Activated naive CD4-positive, alpha-beta T cell treated with anti-CD3 and anti-CD28 coated beads for 36 hours (primary cell): ENCODE measurements around the gene UCN. TPM values are rescaled to one million over a fixed set of nuclear protein-coding genes. Genes with fewer than 3 reads are reported as not detected.
A peak's percentile ranks its signal among the peaks of the same experiment; 100 is the strongest.

Source experiments
- CTCF ChIA-PET: fragments of 350-600 bp; sonication (Branson Sonifier 250); formaldehyde crosslinking; loops from one replicate; lab custom pipeline; 2021; ENCODE audit warnings: antibody characterized with exemption; lab: Charles Lee
- DNase-seq: peaks from one replicate; pipeline ENCODE4 v3.0.0-alpha.2; 2020
- H3K27ac Mint-ChIP-seq: one replicate; pipeline ENCODE4 v1.8.0; 2021; ENCODE audit warnings: mild to moderate bottlenecking, mixed read lengths
- H3K27me3 Mint-ChIP-seq: one replicate; pipeline ENCODE4 v1.8.0; 2021; ENCODE audit warnings: low read depth, mixed read lengths
- H3K36me3 Mint-ChIP-seq: one replicate; pipeline ENCODE4 v1.8.0; 2021; ENCODE audit warnings: low read depth, mixed read lengths
- H3K4me1 Mint-ChIP-seq: one replicate; pipeline ENCODE4 v1.8.0; 2021; ENCODE audit warnings: low read depth, mixed read lengths
- H3K4me3 Mint-ChIP-seq: one replicate; pipeline ENCODE4 v1.8.0; 2021; ENCODE audit warnings: mild to moderate bottlenecking, moderate library complexity, mixed read lengths
- H3K9me3 Mint-ChIP-seq: one replicate; pipeline ENCODE4 v1.8.0; 2021; ENCODE audit warnings: mixed read lengths
- intact Hi-C: fragments of 100-400 bp; cut with micrococcal nuclease; formaldehyde crosslinking; loops from one replicate; pipeline ENCODE4 v1.15.1; 2023
- total RNA-seq, 2 experiments: library from RNA; stranded (reverse); gene quantifications; one replicate each; pipeline ENCODE4 v1.2.3, GENCODE V29; 2021

Gene UCN
- total RNA-seq, 2 experiments from 2014 or later: 0.45 to 0.89 TPM

DNA sequence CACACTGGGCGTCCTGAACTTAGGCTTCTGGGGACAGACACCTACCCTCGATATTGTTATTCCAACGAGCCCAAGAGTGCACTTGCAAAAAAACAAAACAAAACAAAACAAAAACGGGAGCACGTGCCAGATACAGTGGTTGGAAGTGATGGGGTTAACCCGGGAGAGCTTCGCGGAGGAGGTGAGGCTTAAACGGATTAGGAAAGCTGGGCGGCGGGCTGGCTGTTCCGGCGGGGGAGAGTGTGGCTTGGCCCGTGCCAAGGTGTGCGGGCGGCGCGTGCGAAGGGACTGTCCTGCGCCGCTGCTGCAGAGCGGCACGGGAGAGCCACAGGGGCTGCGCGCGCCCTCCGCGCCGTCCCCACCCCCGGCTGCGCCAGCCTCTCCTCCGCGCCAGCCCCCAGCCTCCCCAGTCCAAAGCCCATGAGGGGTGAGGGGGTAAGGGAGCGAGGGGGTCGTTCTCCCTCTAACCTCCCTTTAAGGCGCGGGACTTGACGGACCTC lies 43.9 kb downstream of the UCN start:
- peaks cover 45% of the 10 kb centered on the region for H3K27me3 Mint-ChIP-seq
- peak; percentile 39 for DNase-seq
- H3K4me1 Mint-ChIP-seq: peaks cover 26% of the 10 kb centered on the region
- no peaks in the 10 kb centered on the region for H3K36me3 Mint-ChIP-seq
- CTCF ChIA-PET: interaction anchor here (0.8 to 5.1 kb wide), 10 partner anchors 9 to 177 kb away, joined by 3 to 44 read pairs (median 4); partner anchors contain the start of gene KHK
- peak overlapping the region; percentile 77 for H3K4me3 Mint-ChIP-seq
- no peak overlapping the region for H3K27ac Mint-ChIP-seq
- H3K9me3 Mint-ChIP-seq: no peaks in the 10 kb centered on the region
- intact Hi-C loops: loop anchor here (5.0 kb wide), 2 partner anchors 38 to 167 kb away; no protein-coding TSS in a partner anchor

GRCh38 chr2:27263287-27264252 lies 44.7 kb downstream of the UCN start:
- H3K4me3 Mint-ChIP-seq: peak overlapping the region; percentile 77
- CTCF ChIA-PET: interaction anchor here (0.9 to 5.1 kb wide), 6 partner anchors 15 to 160 kb away, joined by 4 to 44 read pairs (median 5); no protein-coding TSS in a partner anchor
- intact Hi-C loops: loop anchor here (5.0 kb wide), 2 partner anchors 39 to 166 kb away; no protein-coding TSS in a partner anchor
- H3K27ac Mint-ChIP-seq: no peak overlapping the region
- H3K27me3 Mint-ChIP-seq: peaks cover 48% of the 10 kb centered on the region
- no peaks in the 10 kb centered on the region for H3K9me3 Mint-ChIP-seq
- no peak for DNase-seq
- H3K36me3 Mint-ChIP-seq: no peaks in the 10 kb centered on the region
- H3K4me1 Mint-ChIP-seq: peaks cover 26% of the 10 kb centered on the region

GRCh38 chr2:27262379-27263286 lies 45.6 kb downstream of the UCN start, which contains the start of gene SLC30A3:
Gene SLC30A3 (minus strand): TSS chr2:27263047. CDS start chr2:27262906, 141 bp downstream.
- intact Hi-C loops: loop anchor here (5.0 kb wide), 2 partner anchors 40 to 165 kb away; no protein-coding TSS in a partner anchor
- DNase-seq: peak; percentile 74
- no peaks in the 10 kb centered on the region for H3K9me3 Mint-ChIP-seq
- CTCF ChIA-PET: interaction anchor here (0.9 to 5.1 kb wide), 2 partner anchors 17 to 21 kb away, joined by 4 to 44 read pairs; no protein-coding TSS in a partner anchor
- no peaks in the 10 kb centered on the region for H3K36me3 Mint-ChIP-seq
- peaks cover 26% of the 10 kb centered on the region for H3K4me1 Mint-ChIP-seq
- H3K27me3 Mint-ChIP-seq: peaks cover 53% of the 10 kb centered on the region
- no peak within 1 kb of the TSS for H3K27ac Mint-ChIP-seq
- H3K4me3 Mint-ChIP-seq: peak within 1 kb of the TSS; percentile 77

- Mint-ChIP-seq H3K36me3 (no peaks in the 10 kb centered on the region), H3K27ac (no peak overlapping the region), H3K4me1 (peaks cover 26% of the 10 kb centered on the region), H3K27me3 (peaks cover 60% of the 10 kb centered on the region), H3K9me3 (no peaks in the 10 kb centered on the region), H3K4me3 (peak overlapping the region; percentile 41)
- CTCF ChIA-PET: interaction anchor here (1.0 kb wide), 1 partner anchor 18 kb away, joined by 3 read pairs; no protein-coding TSS in a partner anchor
- no peak for DNase-seq
- intact Hi-C loops: loop anchor here (5.0 kb wide), 2 partner anchors 40 to 165 kb away; no protein-coding TSS in a partner anchor
Observed at GRCh38 chr2:27261926-27262298, 46.3 kb downstream of the UCN start.

DNA sequence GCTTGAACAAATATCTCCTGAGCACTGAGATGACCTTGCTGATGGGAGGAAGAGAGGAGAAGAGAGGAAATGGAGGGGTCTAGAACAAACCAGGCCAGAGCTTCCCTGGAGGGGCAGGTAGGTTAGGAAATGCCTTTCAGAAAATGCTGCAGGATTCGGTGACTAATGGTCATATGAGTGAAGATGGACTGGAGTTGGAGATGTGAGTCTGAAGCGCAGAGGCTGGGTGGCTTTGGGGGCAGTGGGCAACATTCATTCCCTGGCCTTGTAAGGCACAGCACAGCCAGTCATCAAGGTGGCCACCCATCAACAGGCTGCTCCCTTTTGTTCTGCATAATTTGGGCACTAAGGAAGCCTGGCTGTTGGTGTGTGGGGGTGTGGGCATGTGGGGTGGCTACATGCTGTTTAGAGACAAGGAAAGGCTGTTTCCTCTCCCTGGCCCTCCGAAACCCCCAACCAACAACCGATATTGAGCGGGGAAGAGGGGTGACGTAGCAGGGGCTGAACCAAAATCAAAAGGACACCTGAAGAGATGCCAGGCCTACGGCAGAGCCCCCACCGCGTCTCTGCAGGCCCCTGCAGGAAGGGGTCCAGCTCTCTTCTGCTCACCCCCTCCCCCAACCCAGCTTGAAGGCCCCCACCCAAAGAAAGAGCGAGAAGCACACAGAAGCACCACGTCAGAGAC lies 46.9 kb downstream of the UCN start:
- H3K4me1 Mint-ChIP-seq: peaks cover 26% of the 10 kb centered on the region
- H3K27me3 Mint-ChIP-seq: peaks cover 65% of the 10 kb centered on the region
- CTCF ChIA-PET: interaction anchor here (1.0 kb wide), 1 partner anchor 18 kb away, joined by 3 read pairs; no protein-coding TSS in a partner anchor
- H3K4me3 Mint-ChIP-seq: peak overlapping the region; percentile 41
- H3K36me3 Mint-ChIP-seq: no peaks in the 10 kb centered on the region
- no peak for DNase-seq
- no peaks in the 10 kb centered on the region for H3K9me3 Mint-ChIP-seq
- intact Hi-C loops: loop anchor here (5.0 kb wide), 2 partner anchors 41 to 164 kb away; no protein-coding TSS in a partner anchor
- no peak overlapping the region for H3K27ac Mint-ChIP-seq

- H3K27me3 Mint-ChIP-seq: peaks cover 53% of the 10 kb centered on the region
Observed at GRCh38 chr2:27258051-27258450, 50.2 kb downstream of the UCN start.

More at GRCh38 chr2:27258051-27258450, 50.2 kb downstream of the UCN start:
- no peaks in the 10 kb centered on the region for H3K36me3 Mint-ChIP-seq
- H3K9me3 Mint-ChIP-seq: no peaks in the 10 kb centered on the region
- no peak overlapping the region for H3K27ac Mint-ChIP-seq
- CTCF ChIA-PET: interaction anchor here (1.5 kb wide), 1 partner anchor 22 kb away, joined by 4 read pairs; no protein-coding TSS in a partner anchor
- DNase-seq: no peak
- H3K4me3 Mint-ChIP-seq: no peak overlapping the region
- H3K4me1 Mint-ChIP-seq: peaks cover 8% of the 10 kb centered on the region
- intact Hi-C loops: no loop called here

Other genes with a start within 250 kb of the UCN start
- gene OST4, start 236.8 kb downstream of the UCN start, total RNA-seq: 100 to 1,000 TPM; 257 to 282 TPM
- gene EMILIN1, start 229.8 kb downstream of the UCN start, total RNA-seq: under 1 TPM; 0.15 to 0.29 TPM
- 10 to 100 TPM in 1 of 2 experiments, 1 to 10 TPM in 1; 9.5 to 10.2 TPM for gene KHK, start 221.7 kb downstream of the UCN start, total RNA-seq
- gene CGREF1, start 189.3 kb downstream of the UCN start, total RNA-seq: 1 to 10 TPM; 5.8 to 6.6 TPM
- under 1 TPM; 0.17 to 0.19 TPM for gene ABHD1, start 184.6 kb downstream of the UCN start, total RNA-seq
- 10 to 100 TPM; 45.2 to 49.5 TPM for gene PREB, start 173.8 kb downstream of the UCN start, total RNA-seq
- gene PRR30, start 169.0 kb downstream of the UCN start, total RNA-seq: not detected
- gene TCF23, start 159.4 kb downstream of the UCN start, total RNA-seq: not detected
- 10 to 100 TPM; 80.5 to 80.8 TPM for gene ATRAID, start 96.4 kb downstream of the UCN start, total RNA-seq
- gene SLC5A6, start 96.2 kb downstream of the UCN start, total RNA-seq: 10 to 100 TPM; 22.6 to 24.8 TPM
- gene CAD, start 91.1 kb downstream of the UCN start, total RNA-seq: 100 to 1,000 TPM; 109 to 112 TPM
- gene SLC30A3, start 45.4 kb downstream of the UCN start, total RNA-seq: under 1 TPM; 0.55 to 0.67 TPM
- not detected for gene DNAJC5G, start 33.0 kb downstream of the UCN start, total RNA-seq
- gene TRIM54, start 26.0 kb downstream of the UCN start, total RNA-seq: not detected
- 10 to 100 TPM; 80.2 to 82.3 TPM for gene MPV17, start 14.7 kb upstream of the UCN start, total RNA-seq
- 10 to 100 TPM; 62.9 to 72.3 TPM for gene GTF3C2, start 48.3 kb upstream of the UCN start, total RNA-seq
- gene EIF2B4, start 61.9 kb upstream of the UCN start, total RNA-seq: 10 to 100 TPM; 24.4 to 25.2 TPM
- 10 to 100 TPM; 68.5 to 75.5 TPM for gene SNX17, start 62.2 kb upstream of the UCN start, total RNA-seq
- 1 to 10 TPM; 4.9 to 5.2 TPM for gene ZNF513, start 72.3 kb upstream of the UCN start, total RNA-seq
- 100 to 1,000 TPM in 1 of 2 experiments, 10 to 100 TPM in 1; 92.3 to 101 TPM for gene PPM1G, start 101.1 kb upstream of the UCN start, total RNA-seq
- gene NRBP1, start 120.2 kb upstream of the UCN start, total RNA-seq: 10 to 100 TPM; 60.0 to 63.3 TPM
- 1 to 10 TPM; 5.0 to 6.7 TPM for gene KRTCAP3, start 133.9 kb upstream of the UCN start, total RNA-seq
- 10 to 100 TPM in 1 of 2 experiments, 1 to 10 TPM in 1; 9.2 to 12.7 TPM for gene IFT172, start 181.3 kb upstream of the UCN start, total RNA-seq
- not detected for gene FNDC4, start 186.8 kb upstream of the UCN start, total RNA-seq
- gene GCKR, start 188.4 kb upstream of the UCN start, total RNA-seq: not detected